ENCODE data around the gene GPR156.
"Not testable (repeated sequence)": the region's sequence is repeated elsewhere in the genome, so short reads cannot be mapped to it uniquely, and the experiment has no call there.

The GPR156 gene

GRCh38 chr3:120160050-120160449, 125.0 kb downstream of the GPR156 start:
- DNase-seq (ENCODE audit: low read depth) = no peak

GRCh38 chr3:120157681-120158080, 127.3 kb downstream of the GPR156 start:
- no peak for DNase-seq (ENCODE audit: low read depth)

DNA sequence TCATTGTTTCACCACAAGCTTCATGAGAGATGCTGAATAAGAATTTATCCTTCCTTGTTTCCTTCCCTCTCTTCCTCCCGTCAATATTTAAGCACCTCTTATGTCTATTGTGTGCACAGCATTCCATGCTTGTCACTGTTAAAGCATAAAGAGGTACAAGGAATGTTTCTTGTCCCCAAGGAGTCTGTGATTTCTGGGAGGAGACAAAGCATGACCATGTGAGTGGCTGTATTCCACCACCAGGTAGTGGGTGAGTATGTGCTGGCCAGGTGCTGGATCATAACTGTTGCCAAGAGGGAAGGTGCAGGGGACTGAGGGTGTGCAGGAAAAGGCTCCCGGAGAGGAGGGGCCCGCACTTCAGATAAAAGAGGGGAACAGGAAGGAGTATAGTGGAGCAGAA, 127.9 kb downstream of the GPR156 start:
- no peak for DNase-seq (ENCODE audit: low read depth)

DNA sequence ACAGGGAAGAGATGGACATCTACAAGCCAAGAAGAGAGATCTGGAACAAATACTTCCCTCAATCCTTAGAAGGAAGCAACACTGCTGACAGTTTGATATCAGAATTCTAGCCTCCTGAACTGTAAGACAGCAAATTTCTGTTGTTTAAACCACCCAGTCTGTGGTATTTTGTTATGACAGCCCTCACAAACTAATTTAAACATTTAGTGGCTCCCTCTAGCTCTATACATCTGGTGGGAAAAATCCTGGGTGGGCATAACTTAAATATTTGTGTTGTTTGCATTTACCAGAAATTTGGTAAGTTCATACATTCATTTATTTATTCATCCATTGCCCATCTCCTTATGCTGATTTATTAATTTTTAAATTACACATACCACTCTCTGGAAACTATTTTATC, 128.3 kb downstream of the GPR156 start:
- DNase-seq (ENCODE audit: low read depth) = no peak

DNA sequence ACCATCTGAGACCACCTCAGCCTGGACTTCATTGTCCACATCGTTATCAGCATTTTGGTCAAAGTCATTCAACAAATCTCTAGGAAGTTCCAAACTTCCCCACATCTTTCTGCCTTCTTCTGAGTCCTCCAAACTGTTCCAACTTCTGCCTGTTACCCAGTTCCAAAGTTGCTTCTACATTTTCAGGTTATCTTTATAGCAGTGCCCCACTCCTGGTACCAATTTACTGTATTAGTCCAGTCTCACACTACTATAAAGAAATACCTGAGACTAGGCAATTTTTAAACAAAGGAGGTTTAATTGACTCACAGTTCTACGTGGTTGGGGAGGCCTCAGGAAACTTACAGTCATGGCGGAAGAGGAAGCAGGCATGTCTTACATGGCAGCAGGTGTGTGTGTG, 129.3 kb downstream of the GPR156 start:
- not testable (repeated sequence) for DNase-seq (ENCODE audit: low read depth)

GRCh38 chr3:120155108-120155507, 129.9 kb downstream of the GPR156 start:
- no peak for DNase-seq (ENCODE audit: low read depth)

DNA sequence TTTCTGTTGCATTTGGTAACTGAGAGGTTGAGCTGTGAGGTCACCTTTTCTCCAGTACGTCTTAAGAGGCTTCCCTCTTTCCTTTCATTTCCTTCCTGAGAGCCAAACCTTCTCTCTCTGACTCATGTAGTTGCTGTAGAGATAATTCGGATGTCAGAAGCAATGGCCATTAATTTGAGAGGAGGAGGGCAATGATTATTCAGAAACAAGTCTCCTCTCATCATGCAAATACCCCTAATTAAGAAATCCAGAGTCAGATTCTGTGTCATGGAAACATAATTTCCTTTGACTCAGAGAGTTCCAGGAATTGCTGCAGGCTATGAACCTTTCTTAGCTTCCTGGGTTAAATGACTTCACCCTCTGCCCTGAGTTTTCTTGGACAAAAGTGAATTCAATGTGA, 131.7 kb downstream of the GPR156 start:
- no peak for DNase-seq (ENCODE audit: low read depth)

DNA sequence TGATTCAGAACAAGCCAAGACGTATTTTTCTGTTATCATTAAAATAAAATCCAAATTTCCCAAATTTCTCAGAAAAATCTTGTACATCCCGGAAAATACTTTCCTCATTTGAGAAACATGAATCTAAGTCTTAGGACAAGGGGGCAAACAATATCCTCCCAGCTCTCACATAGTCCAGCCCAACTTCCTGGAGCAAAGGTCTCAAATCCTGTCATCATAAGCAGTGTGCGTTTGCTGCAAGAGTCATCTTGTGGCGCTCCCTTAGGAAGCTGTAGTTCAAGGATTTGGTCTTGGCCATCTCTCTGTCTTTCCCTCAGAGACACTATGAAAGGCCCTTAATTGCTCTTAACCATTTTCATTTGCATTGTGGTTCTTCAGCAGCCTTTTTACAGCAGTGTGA, 133.2 kb downstream of the GPR156 start:
- no peak for DNase-seq (ENCODE audit: low read depth)

GRCh38 chr3:120148187-120148949, 136.7 kb downstream of the GPR156 start:
- no peak for DNase-seq (ENCODE audit: low read depth)

- no peak for DNase-seq (ENCODE audit: low read depth)
These were observed 137.8 kb downstream of the GPR156 start for GRCh38 chr3:120147072-120147871.

DNA sequence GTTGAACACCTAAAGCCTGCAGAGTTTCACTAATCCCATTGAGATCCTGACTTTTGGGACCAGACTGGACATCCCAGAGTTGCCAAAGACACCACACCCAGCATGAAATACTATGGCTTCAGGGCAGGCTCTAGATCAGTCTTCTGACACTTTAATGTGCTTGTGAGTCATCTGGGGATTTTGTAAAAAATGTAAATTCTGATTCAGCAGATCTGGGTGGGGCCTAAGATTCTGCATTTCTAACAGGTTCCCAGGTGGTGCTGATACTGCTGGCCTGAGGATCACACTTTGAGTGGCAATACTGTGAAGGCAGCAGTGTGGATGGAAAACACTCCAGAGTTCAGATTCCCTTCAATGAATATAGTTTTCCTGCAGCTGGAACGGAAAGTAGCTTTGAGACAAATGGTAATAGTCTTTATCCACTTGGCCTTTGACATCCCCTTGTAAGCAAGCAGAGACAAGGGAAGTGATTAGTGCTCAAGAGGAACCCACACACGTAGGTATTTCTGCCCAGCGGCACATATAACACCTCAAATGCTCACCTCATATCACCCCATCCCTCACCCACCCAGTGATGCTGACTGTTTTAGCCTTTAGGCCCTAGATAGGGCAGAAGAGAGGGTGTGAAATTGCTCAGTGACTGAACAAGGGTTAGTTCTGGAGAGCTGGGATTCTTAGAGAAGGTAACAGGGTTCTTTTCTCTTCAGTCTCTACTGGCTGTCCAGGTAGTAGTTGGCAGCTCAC, 139.3 kb downstream of the GPR156 start:
- DNase-seq (ENCODE audit: low read depth) = no peak

DNA sequence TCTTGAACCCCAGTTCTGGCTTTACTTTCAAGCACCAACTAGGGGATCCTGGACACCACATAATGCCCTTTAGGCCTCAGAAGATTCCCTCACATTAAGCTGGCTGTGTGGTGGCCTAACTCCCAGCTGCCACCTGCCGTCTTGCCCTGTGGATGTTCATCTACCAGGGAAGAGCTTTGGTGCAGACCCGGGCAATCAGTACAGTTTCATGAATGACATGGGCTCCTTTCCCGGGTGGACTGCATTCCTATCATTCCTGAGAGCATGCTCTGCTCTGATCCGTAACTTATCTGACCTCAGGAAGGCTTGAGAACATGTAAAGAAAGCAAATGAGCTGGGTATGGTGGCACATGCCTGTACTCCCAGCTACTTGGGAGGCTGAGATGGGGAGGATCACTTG, 140.8 kb downstream of the GPR156 start:
- DNase-seq (ENCODE audit: low read depth) = no peak

DNA sequence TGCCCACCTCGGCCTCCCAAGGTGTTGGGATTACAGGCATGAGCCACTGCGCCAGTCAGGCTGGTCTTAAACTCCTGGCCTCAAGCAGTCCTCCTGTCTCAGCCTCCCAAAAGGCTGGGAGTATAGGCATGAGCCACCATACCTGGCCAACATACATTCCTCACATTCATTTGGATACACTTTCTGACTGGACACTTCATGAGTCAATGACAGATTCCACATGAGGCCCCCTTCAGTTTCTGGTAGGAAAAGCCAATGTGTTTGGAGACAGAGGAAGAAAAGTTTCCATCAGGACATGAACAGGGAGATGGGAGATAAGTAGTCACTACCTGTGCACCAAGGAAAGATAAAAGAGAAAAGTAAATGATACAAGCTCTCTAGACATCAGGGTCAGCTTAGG, 141.3 kb downstream of the GPR156 start:
- DNase-seq (ENCODE audit: low read depth) = no peak

DNA sequence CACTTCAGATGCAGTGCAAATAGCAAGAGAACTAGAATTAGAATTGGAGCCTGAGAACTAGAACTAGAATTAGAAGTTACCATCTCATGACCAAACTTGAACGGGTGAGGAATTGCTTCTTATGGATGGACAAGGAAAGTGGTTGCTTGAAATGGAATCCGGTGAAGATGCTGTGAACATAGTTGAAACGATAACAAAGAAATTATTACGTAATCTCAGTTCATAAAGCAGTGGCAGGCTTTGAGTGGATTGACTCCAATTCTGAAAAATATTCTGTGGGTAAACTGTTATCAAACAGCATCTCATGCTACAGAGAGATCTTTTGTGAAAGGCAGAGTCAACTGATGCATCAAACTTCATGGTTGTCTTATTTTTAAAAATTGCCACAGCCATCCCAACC, 142.8 kb downstream of the GPR156 start:
- DNase-seq (ENCODE audit: low read depth) = no peak

GRCh38 chr3:120140098-120140742, 144.8 kb downstream of the GPR156 start:
- no peak for DNase-seq (ENCODE audit: low read depth)

- DNase-seq (ENCODE audit: low read depth) = no peak
These were observed 145.9 kb downstream of the GPR156 start for GRCh38 chr3:120139140-120139539.

DNA sequence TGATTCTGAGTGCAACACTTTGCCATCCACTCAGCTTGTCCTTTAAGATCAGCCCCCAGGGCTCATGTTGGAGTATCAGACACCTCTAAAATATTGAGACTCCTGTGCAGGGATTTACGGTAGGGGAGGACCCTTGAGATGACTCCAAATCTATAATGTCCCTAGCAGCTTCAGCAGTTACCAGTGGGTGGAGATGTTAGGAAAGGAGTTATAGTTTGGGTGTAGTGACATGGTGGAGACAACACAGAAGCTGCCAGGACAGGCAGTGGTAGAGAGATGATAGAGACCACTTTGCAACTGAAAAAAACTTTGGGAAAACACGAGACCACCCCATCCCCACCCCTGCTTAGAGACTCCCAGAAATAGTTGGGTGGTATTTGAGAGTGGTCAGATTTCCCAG, 147.5 kb downstream of the GPR156 start:
- DNase-seq (ENCODE audit: low read depth) = no peak

DNA sequence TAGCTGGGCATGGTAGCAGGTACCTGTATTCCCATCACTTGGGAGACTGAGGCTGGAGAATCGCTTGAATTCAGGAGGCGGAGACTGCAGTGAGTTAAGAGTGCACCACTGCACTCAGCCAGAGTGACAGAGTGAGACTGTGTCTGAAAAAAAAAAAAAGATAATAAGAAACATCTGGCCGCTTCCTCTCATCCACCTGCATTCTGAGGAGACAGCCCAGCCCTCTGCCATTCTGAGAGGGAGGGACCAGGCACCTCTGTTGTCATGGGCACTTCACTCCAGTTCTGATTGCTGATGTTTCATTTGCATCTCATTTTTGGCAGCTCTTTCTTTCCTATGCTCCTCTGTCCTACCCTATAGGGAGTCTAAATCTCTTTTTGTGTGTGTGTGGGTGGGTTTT, 154.4 kb downstream of the GPR156 start:
- no peak for DNase-seq (ENCODE audit: low read depth)

GRCh38 chr3:120129718-120130513, 155.1 kb downstream of the GPR156 start:
- no peak for DNase-seq (ENCODE audit: low read depth)

DNA sequence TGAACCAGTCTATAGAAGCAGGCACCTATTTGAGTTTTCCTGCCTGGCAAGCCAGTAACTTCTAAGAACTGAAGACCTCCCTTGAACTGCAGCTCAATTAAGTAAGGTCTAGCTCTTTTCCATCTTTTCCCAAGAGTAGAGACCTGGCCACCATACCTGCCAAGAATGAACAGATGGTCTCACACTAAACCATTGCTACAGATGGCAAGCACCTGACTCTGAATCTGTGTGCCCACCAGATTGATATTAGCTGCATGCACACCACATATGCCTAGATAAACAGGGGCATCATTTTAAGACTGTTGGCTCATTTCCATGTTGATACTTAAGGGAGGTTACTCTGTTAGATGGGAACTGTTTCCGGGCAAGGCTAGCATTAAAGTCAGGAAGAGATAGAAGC, 156.0 kb downstream of the GPR156 start:
- DNase-seq (ENCODE audit: low read depth) = no peak

GRCh38 chr3:120125992-120126391, 159.0 kb downstream of the GPR156 start:
- no peak for DNase-seq (ENCODE audit: low read depth)
